ENCODE data around the gene PDCD6IP.
"Not testable (repeated sequence)": the region's sequence is repeated elsewhere in the genome, so short reads cannot be mapped to it uniquely, and the experiment has no call there.

The PDCD6IP gene

DNA sequence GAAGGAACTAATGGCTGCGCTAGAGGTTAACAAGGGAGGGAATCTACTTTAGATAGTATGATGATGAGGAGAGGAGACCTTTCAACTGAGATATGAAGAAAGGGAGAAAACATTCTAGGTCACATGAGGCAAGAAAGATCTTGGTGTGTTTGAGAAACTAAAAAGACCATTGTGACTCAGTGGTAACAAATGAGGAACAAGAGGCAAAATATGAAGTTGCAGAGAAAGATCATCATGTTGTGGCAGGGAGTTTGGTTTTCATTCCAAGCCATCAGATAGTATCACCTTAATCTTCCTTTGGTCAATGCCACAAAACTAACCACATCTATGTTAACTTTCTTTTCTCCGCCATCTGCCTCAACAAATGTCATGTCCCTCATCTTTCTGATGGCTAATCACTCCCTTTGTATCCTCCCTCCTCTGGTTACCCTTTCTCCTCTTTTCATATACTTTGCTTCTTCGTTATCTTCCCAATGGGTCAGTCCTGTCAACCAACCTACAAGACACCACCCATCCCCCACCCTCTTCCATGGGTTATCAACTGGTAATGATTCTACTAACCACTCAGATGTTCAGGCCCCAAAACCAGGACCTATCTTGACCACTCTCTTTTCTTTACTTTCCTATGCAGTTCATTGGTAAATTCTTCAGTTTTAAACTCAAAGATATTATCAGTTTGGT lies 2.4 kb upstream of the PDCD6IP start:
- DNase-seq = no peak

- DNase-seq = no peak
These were observed 365 bp upstream of the PDCD6IP start for GRCh38 chr3:33798113-33798417.

DNA sequence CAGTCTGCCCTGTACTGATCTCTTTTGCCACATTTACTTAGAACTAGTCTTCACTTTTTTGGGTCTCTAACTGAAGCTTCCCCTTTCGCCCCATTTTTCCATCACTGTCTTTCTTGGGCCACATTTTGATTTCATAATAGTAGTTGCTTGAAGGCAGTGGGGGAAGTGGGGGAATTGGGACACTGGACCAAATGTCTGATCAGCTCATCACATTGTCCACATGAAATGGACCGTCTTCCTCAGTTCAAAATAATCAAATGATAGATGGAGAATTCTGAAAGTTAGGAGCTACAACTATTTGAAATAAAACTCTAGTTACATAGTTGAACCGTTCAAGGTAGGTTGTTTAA lies 747 bp downstream of the PDCD6IP start:
- no peak for DNase-seq

GRCh38 chr3:33803252-33803651 lies 4.8 kb downstream of the PDCD6IP start:
- no peak for DNase-seq

DNA sequence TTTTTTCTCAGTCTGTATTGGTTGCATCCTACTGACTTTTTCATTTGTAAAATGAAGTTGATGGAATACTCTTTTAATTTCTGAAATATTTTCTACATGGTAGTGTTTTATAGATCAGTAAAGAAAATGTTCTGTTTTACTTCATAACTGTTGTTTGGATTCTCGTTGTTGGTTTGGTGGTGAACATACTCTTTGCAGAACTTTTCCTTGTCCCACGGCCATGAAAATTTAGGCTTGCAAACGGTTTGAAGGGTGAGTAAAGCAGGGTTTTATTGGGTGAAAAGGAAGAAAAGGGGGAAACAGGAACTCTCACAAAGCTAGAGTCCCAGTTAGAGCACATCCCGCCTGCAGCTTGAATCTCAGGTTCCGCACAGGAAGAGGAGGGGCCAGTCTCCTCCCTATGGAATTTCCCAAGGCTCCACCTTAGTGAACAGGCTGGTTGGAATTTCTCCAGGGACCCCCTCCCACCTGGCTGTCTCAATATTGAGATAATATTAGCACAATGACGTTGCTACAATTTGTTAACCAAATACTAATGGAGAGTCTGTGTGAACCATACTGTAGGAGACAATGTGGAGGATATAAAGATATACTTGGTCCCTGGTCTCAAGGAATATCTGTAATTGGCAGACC lies 5.6 kb downstream of the PDCD6IP start:
- no peak for DNase-seq

GRCh38 chr3:33807191-33807590 lies 8.8 kb downstream of the PDCD6IP start:
- DNase-seq = no peak

DNA sequence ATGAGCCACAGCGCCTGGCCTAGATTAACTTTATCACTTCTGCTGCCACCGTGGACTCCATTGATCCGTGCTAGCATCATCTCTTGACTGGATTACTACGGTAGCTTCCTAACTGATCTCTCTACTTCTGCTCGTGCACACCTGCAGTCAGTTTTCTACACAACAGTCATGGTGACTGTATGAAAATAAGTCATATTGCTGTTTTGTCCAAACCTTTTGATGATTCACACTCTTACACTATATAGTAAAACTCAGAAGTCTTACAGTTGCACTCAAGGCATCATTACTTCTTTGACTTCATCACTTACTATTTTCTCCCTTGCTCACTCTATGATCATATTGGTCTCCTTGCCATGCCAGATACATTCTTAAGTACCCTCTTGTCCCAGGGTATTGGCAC lies 10.1 kb downstream of the PDCD6IP start:
- no peak for DNase-seq

DNA sequence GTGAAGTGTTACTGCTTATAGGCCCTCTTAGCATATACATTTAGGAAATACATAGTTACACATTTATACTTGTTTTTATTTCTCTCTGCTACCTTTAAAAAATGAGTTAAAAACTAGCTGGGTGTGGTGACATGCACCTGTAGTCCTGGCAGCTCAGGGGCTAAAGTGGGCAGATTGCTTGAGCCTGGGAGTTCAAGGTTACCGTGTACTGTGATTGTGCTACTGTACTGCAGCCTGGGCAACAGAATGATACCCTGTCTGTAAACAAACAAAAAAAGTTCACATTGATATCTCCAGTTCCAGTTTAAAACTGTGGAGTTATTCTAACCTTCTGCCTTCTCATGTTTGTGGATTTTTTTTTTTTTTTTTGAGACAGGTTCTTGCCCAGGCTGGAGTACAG lies 12.1 kb downstream of the PDCD6IP start:
- no peak for DNase-seq

DNA sequence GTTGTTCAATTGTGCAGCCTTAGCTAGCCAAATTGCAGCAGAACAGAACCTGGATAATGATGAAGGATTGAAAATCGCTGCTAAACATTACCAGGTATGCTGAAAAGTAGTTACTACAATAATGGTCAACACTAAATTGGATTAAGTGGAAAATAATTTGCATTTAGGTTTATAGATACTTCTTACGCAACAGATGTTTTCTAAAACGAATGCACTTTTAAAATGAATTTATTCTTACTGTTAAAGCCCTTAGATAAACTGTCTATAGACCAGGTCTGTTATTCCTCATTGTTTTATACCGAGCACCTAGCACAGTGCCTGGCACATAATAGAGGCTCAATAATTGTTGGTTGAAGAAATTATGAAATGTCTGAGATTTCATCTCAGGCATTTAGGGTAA lies 23.6 kb downstream of the PDCD6IP start:
- no peak for DNase-seq

DNA sequence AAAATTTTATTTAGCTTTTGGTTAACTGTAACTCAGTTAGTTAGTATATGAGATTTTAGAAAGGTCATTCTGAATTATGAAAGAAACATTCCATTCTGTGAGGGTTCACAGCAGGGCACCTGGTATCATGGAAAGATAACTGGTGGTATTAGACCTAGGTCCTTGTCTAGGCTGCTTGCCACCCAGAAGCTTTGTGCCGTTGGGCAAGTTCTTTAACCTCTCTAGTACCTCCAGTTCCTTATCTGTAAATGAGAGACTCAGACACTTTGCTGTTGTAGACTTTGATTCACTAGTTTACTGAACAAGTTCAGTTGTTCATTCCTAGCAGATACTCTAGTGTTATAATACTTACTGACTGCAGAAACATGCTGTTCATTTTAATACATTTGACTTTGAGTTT lies 25.4 kb downstream of the PDCD6IP start:
- no peak for DNase-seq

GRCh38 chr3:33825111-33825510 lies 26.7 kb downstream of the PDCD6IP start:
- DNase-seq = no peak

DNA sequence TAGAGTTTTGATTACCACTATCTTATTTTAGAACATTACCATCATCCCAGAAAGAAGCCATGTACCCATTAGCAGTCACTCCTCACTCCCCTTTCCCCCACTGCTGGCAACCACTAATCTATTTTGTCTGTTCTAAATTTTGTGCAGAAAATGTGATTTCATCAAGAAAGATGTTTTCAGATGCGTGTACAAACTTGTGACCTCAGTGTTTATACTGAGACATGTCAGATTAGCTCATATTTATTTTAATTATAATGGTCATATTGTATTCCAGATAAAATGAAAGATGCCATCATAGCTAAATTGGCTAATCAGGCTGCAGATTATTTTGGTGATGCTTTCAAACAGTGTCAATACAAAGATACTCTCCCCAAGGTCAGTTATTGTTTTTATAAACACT lies 27.8 kb downstream of the PDCD6IP start:
- peak; percentile 5 for DNase-seq

DNA sequence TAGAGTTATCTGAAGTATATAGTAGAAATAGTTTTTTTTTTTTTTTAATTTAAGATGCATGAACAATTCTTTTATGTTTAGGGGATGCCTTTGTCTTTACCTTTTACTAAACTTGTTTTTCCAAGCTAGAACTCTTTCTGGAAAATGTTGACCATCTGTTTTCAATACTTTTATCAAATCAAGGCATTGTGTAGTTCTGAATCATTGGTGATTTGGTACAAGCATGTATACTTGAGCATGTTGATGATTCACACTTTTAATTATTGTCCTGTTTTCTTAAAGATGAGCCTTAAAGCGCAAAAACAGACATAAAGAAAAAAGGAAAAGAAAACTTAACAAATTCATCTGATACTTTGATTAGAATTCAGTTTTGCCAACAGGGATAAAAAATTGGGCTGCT lies 28.3 kb downstream of the PDCD6IP start:
- peak; percentile 57 for DNase-seq

DNA sequence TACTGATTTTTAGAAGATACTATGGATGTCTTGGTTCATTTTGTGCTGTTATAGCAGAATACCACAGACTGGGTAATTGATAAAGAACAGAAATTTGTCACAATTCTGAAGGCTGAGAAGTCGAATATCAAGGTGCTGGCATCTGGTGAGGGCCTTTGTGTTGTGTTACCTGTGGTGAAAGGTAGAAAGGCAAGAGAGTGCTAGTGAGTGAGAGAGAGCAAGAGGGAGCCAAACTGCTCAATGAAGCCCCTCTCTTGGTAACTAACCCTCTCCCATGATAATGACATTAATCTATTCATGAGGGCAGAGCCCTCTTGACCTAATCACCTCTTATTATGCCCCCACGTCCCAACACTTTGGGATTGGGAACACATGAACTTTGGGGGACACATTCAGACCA lies 31.3 kb downstream of the PDCD6IP start:
- DNase-seq = no peak

DNA sequence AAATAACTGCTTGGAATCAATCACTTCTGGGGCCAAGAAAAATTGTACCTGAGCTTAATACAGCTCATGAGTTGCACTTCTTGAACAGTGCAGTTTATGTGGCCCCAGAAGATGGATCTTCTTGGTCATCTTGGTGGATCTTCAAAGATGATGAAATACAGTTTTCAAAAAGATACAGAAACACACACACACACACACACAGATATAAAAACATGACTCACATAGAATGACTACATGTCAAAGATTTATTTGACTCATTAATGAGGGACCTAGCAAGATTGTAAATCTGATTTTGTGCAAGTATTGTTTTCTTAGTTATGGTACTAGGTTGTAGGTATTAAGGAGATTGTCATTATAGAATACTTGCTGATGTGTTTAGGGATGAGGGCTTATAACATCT lies 32.6 kb downstream of the PDCD6IP start:
- DNase-seq = peak; percentile 37

DNA sequence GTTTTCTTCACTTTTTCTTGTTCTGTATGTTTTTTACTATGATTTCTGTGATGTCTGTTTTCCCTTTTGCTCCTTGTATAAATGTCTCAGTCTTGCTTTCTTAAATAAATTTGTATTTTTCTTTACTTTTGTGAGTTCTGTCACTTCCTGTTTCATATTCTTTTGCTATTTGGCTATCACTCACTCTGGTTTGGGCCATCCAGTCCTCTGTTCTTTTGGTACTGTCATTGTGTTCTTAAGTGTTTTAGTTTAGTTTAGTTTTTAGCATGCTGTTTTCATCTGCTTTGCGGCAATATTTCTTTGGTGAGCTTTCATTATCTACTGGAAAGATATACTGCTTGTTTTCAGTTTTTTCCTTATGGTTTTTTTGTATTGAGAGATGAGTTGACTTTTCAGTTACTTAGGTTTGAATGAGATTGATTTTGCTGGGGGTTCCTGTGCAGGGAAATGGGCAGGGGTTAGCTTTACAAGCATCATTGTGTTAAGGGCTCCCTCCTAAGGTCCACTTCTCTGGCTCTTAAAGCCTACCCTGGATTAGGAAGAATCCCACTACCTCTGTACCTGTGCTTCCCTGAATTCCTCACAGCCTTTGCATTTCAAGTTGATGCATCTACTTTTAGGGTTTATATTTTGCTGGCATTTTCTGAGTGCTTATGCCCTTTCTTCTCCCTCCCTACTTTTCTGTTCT lies 35.1 kb downstream of the PDCD6IP start:
- DNase-seq = no peak

GRCh38 chr3:33834096-33834453 lies 35.6 kb downstream of the PDCD6IP start:
- DNase-seq = no peak

GRCh38 chr3:33837182-33837581 lies 38.8 kb downstream of the PDCD6IP start:
- DNase-seq = not testable (repeated sequence)

- DNase-seq = no peak
These were observed 40.9 kb downstream of the PDCD6IP start for GRCh38 chr3:33839283-33839682.

- DNase-seq = no peak
These were observed 41.7 kb downstream of the PDCD6IP start for GRCh38 chr3:33840179-33840578.

- no peak for DNase-seq
These were observed 50.4 kb downstream of the PDCD6IP start for GRCh38 chr3:33848624-33849347.

- not testable (repeated sequence) for DNase-seq
These were observed 52.2 kb downstream of the PDCD6IP start for GRCh38 chr3:33850599-33850998.

GRCh38 chr3:33855407-33855806 lies 57.0 kb downstream of the PDCD6IP start:
- not testable (repeated sequence) for DNase-seq
